GM19468 (cell line): ENCODE measurements around the gene CACNA1A.

Experiments
- ATAC-seq: cut with Tn5 transposase; IDR thresholded peaks from one replicate; pipeline ENCODE4 v1.9.1; 2021; ENCODE audit warnings: mild to moderate bottlenecking, moderate library complexity, moderate number of reproducible peaks; ENCODE audit not compliant: unreplicated experiment; ENCODE audit errors: extremely low read depth

Gene CACNA1A

GRCh38 chr19:13319526-13319925 is 186.8 kb downstream of the CACNA1A start:
- no peak for ATAC-seq

GRCh38 chr19:13318190-13318589 is 188.1 kb downstream of the CACNA1A start:
- no peak for ATAC-seq

GRCh38 chr19:13315495-13315894 is 190.8 kb downstream of the CACNA1A start:
- no peak for ATAC-seq

- no peak for ATAC-seq
These were observed 191.5 kb downstream of the CACNA1A start for GRCh38 chr19:13314761-13315160.

GRCh38 chr19:13313875-13314274 is 192.4 kb downstream of the CACNA1A start:
- ATAC-seq: no peak

- ATAC-seq: no peak
These were observed 196.4 kb downstream of the CACNA1A start for GRCh38 chr19:13309864-13310263.

GRCh38 chr19:13303381-13304129 is 202.7 kb downstream of the CACNA1A start:
- ATAC-seq: no peak

- ATAC-seq: no peak
These were observed 203.6 kb downstream of the CACNA1A start for GRCh38 chr19:13302526-13303270.

GRCh38 chr19:13301627-13302334 is 204.5 kb downstream of the CACNA1A start:
- ATAC-seq: no peak

- no peak for ATAC-seq
These were observed 205.8 kb downstream of the CACNA1A start for GRCh38 chr19:13300421-13301030.

GRCh38 chr19:13299838-13300237 is 206.4 kb downstream of the CACNA1A start:
- no peak for ATAC-seq

- ATAC-seq: no peak
These were observed 207.5 kb downstream of the CACNA1A start for GRCh38 chr19:13298565-13299481.

- ATAC-seq: no peak
These were observed 209.3 kb downstream of the CACNA1A start for GRCh38 chr19:13297023-13297422.

- ATAC-seq: no peak
These were observed 211.3 kb downstream of the CACNA1A start for GRCh38 chr19:13294812-13295567.

GRCh38 chr19:13291913-13292312 is 214.4 kb downstream of the CACNA1A start:
- ATAC-seq: no peak

- ATAC-seq: no peak
These were observed 215.5 kb downstream of the CACNA1A start for GRCh38 chr19:13290741-13291140.

GRCh38 chr19:13289295-13289694 is 217.0 kb downstream of the CACNA1A start:
- no peak for ATAC-seq

GRCh38 chr19:13286195-13286985 is 219.9 kb downstream of the CACNA1A start:
- no peak for ATAC-seq
